Measurements from ENCODE around the gene MAIP1. TPM values are rescaled to one million over a fixed set of nuclear protein-coding genes. Genes with fewer than 3 reads are reported as not detected.
"Not testable (repeated sequence)": the region's sequence is repeated elsewhere in the genome, so short reads cannot be mapped to it uniquely, and the experiment has no call there.

MAIP1 gene
- total and polyA plus RNA-seq, 11 donors: 9.4 to 38.5 (median 22.8) TPM

GRCh38 chr2:199911052-199911876 lies 44.1 kb upstream of the MAIP1 start, which contains the start of gene C2orf69:
Gene C2orf69, plus strand, starts transcription at chr2:199911293. Its CDS starts 146 bp downstream, at chr2:199911439.
- Histone ChIP-seq H3K4me3 (peak within 1 kb of the TSS; percentile 59 to 99 (median 89)), H3K4me1 (peaks cover 0 to 29% (median 22%) of the 10 kb centered on the region in 12 donors), H3K27ac (peak within 1 kb of the TSS; percentile 85 to 99 (median 96)), H3K36me3 (peaks cover 0 to 7% (median under 1%) of the 10 kb centered on the region in 9 donors), H3K9me3 (no peaks in the 10 kb centered on the region), H3K27me3 (no peaks in the 10 kb centered on the region)
- WGBS, 4 donors: 0 to 1% (median 0%) methylated on average over 56 to 85 of the region's 85 CpGs
- intact Hi-C loops (cut with DNase I): loop anchor here in 2 of 10 donors (2.0 to 5.0 kb wide), 2 partner anchors 44 to 901 kb away; partner anchors contain the start of genes BZW1 (in 1 of the 2), MAIP1 (in 1 of the 2) and TYW5 (in 1 of the 2)
- peak; percentile 96 to 97 (median 96) for DNase-seq
- TF ChIP-seq POLR2A (IDR thresholded peaks at IDR 0.05): peak; percentile 46 to 86
- TF ChIP-seq, protein P1, sequence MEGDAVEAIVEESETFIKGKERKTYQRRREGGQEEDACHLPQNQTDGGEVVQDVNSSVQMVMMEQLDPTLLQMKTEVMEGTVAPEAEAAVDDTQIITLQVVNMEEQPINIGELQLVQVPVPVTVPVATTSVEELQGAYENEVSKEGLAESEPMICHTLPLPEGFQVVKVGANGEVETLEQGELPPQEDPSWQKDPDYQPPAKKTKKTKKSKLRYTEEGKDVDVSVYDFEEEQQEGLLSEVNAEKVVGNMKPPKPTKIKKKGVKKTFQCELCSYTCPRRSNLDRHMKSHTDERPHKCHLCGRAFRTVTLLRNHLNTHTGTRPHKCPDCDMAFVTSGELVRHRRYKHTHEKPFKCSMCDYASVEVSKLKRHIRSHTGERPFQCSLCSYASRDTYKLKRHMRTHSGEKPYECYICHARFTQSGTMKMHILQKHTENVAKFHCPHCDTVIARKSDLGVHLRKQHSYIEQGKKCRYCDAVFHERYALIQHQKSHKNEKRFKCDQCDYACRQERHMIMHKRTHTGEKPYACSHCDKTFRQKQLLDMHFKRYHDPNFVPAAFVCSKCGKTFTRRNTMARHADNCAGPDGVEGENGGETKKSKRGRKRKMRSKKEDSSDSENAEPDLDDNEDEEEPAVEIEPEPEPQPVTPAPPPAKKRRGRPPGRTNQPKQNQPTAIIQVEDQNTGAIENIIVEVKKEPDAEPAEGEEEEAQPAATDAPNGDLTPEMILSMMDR (IDR thresholded peaks at IDR 0.05): peak in 1 of 12 donors; percentile 16
- ATAC-seq: peak; percentile 98 to 99 (median 99)

DNA sequence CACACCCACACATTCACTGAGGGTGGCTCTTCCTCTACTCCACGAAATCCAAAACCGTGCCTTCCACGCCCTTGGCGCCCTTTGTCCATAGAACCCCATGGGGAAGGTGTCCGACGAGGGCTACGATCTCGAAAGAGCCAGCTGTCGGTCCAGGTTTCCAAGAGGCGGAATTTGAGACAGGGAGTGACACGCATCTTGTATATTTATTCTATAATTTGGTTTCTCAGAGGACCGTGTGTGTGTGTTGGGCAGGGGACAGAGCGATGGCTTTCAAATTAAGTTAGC lies 43.6 kb upstream of the MAIP1 start:
- Histone ChIP-seq H3K27ac (peak overlapping the region; percentile 85 to 99 (median 96)), H3K9me3 (peaks cover 0 to 4% (median 0%) of the 10 kb centered on the region in 12 donors), H3K4me1 (peaks cover 0 to 29% (median 22%) of the 10 kb centered on the region in 12 donors), H3K36me3 (peaks cover 0 to 10% (median 4%) of the 10 kb centered on the region in 9 donors), H3K4me3 (peak overlapping the region; percentile 59 to 99 (median 89)), H3K27me3 (no peaks in the 10 kb centered on the region)
- DNase-seq (no peak), ATAC-seq (peak in 1 of 4 donors; percentile 55)
- TF ChIP-seq, protein P1 (IDR thresholded peaks at IDR 0.05): no peak
- no peak for TF ChIP-seq POLR2A (IDR thresholded peaks at IDR 0.05)
- WGBS, 4 donors: 0 to 1% (median 0%) methylated on average over 13 of the region's 13 CpGs
- intact Hi-C loops (cut with DNase I): loop anchor here in 2 of 10 donors (2.0 to 5.0 kb wide), 2 partner anchors 43 to 900 kb away; partner anchors contain the start of genes BZW1 (in 1 of the 2), MAIP1 (in 1 of the 2) and TYW5 (in 1 of the 2)

DNA sequence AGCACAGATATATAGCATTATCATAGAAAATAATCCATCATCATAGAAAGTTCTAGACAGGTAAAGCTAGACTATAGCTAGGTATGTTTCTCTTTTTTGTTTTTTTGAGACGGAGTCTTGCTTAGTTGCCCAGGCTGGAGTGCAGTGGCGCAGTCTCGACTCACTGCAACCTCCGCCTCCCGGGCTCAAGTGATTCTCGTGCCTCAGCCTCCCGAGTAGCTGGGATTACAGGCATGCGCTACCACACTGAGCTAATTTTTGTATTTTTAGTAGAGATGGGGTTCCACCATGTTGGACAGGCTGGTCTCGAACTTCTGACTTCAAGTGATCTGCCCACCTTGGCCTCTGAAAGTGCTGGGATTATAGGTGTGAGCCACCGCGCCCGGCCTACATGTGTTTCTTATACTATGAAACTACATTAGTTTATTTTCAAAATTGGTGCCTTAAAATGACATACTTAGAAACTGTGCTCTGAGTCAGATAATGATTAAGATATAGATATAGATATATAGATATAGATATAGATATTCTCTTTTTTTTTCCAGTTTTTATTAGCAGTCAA lies 42.7 kb upstream of the MAIP1 start:
- not testable (repeated sequence) for ATAC-seq, H3K27me3 ChIP-seq, H3K9me3 ChIP-seq, DNase-seq
- Histone ChIP-seq H3K27ac (peak overlapping the region in 1 of 12 donors; percentile 95), H3K4me1 (peaks cover 0 to 29% (median 22%) of the 10 kb centered on the region in 12 donors), H3K36me3 (peaks cover 0 to 15% (median 4%) of the 10 kb centered on the region in 9 donors), H3K4me3 (peak overlapping the region in 10 of 12 donors; percentile 59 to 99 (median 91))
- 90 to 95% (median 93%) methylated on average over 12 of the region's 12 CpGs for WGBS, 4 donors
- intact Hi-C loops (cut with DNase I): loop anchor here in 1 of 10 donors (5.0 kb wide), 1 partner anchor 900 kb away; the partner anchor contains the start of gene BZW1

GRCh38 chr2:199914372-199914958 lies 40.9 kb upstream of the MAIP1 start:
- intact Hi-C loops (cut with DNase I): loop anchor here in 1 of 10 donors (5.0 kb wide), 1 partner anchor 898 kb away; the partner anchor contains the start of gene BZW1
- DNase-seq: no peak
- Histone ChIP-seq H3K36me3 (peaks cover 0 to 27% (median 16%) of the 10 kb centered on the region in 9 donors), H3K27me3 (no peaks in the 10 kb centered on the region), H3K4me1 (peaks cover 0 to 29% (median 22%) of the 10 kb centered on the region in 12 donors), H3K9me3 (peaks cover 0 to 7% (median 0%) of the 10 kb centered on the region in 12 donors), H3K27ac (no peak overlapping the region), H3K4me3 (no peak overlapping the region)
- TF ChIP-seq, protein P1 (IDR thresholded peaks at IDR 0.05): no peak
- TF ChIP-seq POLR2A (IDR thresholded peaks at IDR 0.05): no peak
- 60 to 70% (median 61%) methylated on average over 2 of the region's 2 CpGs for WGBS, 4 donors
- no peak for ATAC-seq
